MM.1S (cell line): ENCODE results near the gene TNIP1.

Experiments used
- DNase-seq: peaks from one replicate; pipeline ENCODE4 v3.0.0-alpha.2; 2015
- H2AFZ ChIP-seq: fragments of 300-600 bp; sonication (generic); 2 replicates; pipeline ENCODE4 v1.6.0; 2016; ENCODE audit warnings: antibody characterized with exemption, low read length
- H3F3A ChIP-seq: fragments of 300-600 bp; sonication (generic); 2 replicates; pipeline ENCODE4 v1.6.1; 2016; ENCODE audit warnings: mild to moderate bottlenecking, antibody characterized with exemption, low read length, moderate library complexity, mixed read lengths; ENCODE audit not compliant: insufficient read depth
- H3K27ac ChIP-seq: fragments of 300-600 bp; sonication (generic); 2 replicates; pipeline ENCODE4 v1.5.1; 2016; ENCODE audit warnings: mild to moderate bottlenecking, low read length
- H3K27me3 ChIP-seq: fragments of 300-600 bp; sonication (generic); replicated peaks from 2 replicates; pipeline ENCODE4 v1.6.0; 2016; ENCODE audit warnings: low read length; ENCODE audit not compliant: insufficient read depth
- H3K36me3 ChIP-seq: fragments of 300-600 bp; sonication (generic); replicated peaks from 2 replicates; pipeline ENCODE4 v1.6.1; 2016; ENCODE audit warnings: mild to moderate bottlenecking, low read length, mixed read lengths; ENCODE audit not compliant: insufficient read depth
- H3K4me1 ChIP-seq: fragments of 300-600 bp; sonication (generic); 2 replicates; pipeline ENCODE4 v1.6.1; 2016; ENCODE audit warnings: low read length, mixed read lengths
- H3K4me2 ChIP-seq: fragments of 300-600 bp; sonication (generic); 2 replicates; pipeline ENCODE4 v1.6.0; 2016; ENCODE audit warnings: low read depth, low read length
- H3K4me3 ChIP-seq: fragments of 300-600 bp; sonication (generic); 2 replicates; pipeline ENCODE4 v1.5.1; 2016; ENCODE audit warnings: low read length, mixed read lengths
- H3K79me2 ChIP-seq: fragments of 300-600 bp; sonication (generic); 2 replicates; pipeline ENCODE4 v1.6.1; 2016; ENCODE audit warnings: mixed run types, low read length, mixed read lengths
- H3K9ac ChIP-seq: fragments of 300-600 bp; sonication (generic); 2 replicates; pipeline ENCODE4 v1.6.1; 2016; ENCODE audit warnings: low read length, mixed read lengths
- H3K9me2 ChIP-seq: fragments of 300-600 bp; sonication (generic); replicated peaks from 2 replicates; pipeline ENCODE4 v1.6.1; 2016; ENCODE audit warnings: mild to moderate bottlenecking, low read length, mixed read lengths; ENCODE audit not compliant: insufficient read depth
- H3K9me3 ChIP-seq: fragments of 300-600 bp; sonication (generic); replicated peaks from 2 replicates; pipeline ENCODE4 v1.6.1; 2016; ENCODE audit warnings: mild to moderate bottlenecking, low read length, mixed read lengths; ENCODE audit not compliant: insufficient read depth
- H4K20me1 ChIP-seq: fragments of 300-600 bp; sonication (generic); 2 replicates; pipeline ENCODE4 v1.6.1; 2016; ENCODE audit warnings: mild to moderate bottlenecking, low read length, moderate library complexity, mixed read lengths; ENCODE audit not compliant: insufficient read depth
- EZH2 ChIP-seq: fragments of 300-600 bp; sonication (generic); optimal IDR thresholded peaks from 2 replicates; pipeline ENCODE3; 2017; ENCODE audit warnings: low read depth, mild to moderate bottlenecking, antibody characterized with exemption, low read length, mixed read lengths
- EZH2phosphoT487 ChIP-seq: fragments of 300-600 bp; sonication (generic); IDR thresholded peaks from 2 replicates; pipeline ENCODE4 v1.6.1; 2018; ENCODE audit warnings: antibody characterized with exemption, low read length
- TF ChIP-seq, protein P1 (sequence below): fragments of 300-600 bp; sonication (generic); IDR thresholded peaks from 2 replicates; pipeline ENCODE4 v1.5.1; 2016; ENCODE audit warnings: antibody characterized with exemption, low read length, mixed read lengths

Gene TNIP1

DNA sequence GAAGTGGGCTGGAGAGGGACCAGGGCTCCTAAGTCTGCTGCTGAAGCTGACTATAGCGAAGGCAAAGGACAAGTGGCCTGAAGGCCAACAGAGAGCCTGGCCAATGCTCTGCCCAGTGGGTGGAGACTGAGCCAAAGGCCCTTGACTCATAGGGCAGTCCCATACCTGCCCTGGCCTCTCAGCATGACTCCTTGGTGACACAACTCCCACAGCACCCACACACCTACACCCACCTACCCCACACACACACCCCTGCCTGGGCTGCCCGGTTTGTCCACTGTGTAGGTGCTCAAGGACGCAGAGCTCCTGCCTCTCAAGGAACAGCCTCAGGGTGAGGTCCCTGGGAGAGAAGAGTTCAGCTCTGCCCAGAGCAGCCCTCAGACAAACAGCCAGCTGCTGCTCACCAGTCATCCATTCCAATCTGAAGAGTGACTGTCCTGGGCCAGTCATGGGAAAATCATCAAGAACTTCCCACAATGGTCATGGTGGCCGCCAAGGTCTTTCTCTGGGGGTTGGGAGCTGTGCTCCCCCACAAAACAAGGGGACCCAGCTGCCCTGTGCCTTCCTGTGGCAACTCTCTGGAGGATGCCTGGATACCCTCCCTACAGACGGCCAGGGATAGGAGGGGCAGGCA is 5.0 kb downstream of the TNIP1 start:
- 0 out of 2 replicates have a peak, but pooled peaks cover 12% of the 10 kb centered on the region for H4K20me1 ChIP-seq
- no peak overlapping the region for H3K4me2 ChIP-seq
- no peak for TF ChIP-seq EZH2
- TF ChIP-seq, protein P1, sequence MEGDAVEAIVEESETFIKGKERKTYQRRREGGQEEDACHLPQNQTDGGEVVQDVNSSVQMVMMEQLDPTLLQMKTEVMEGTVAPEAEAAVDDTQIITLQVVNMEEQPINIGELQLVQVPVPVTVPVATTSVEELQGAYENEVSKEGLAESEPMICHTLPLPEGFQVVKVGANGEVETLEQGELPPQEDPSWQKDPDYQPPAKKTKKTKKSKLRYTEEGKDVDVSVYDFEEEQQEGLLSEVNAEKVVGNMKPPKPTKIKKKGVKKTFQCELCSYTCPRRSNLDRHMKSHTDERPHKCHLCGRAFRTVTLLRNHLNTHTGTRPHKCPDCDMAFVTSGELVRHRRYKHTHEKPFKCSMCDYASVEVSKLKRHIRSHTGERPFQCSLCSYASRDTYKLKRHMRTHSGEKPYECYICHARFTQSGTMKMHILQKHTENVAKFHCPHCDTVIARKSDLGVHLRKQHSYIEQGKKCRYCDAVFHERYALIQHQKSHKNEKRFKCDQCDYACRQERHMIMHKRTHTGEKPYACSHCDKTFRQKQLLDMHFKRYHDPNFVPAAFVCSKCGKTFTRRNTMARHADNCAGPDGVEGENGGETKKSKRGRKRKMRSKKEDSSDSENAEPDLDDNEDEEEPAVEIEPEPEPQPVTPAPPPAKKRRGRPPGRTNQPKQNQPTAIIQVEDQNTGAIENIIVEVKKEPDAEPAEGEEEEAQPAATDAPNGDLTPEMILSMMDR, result no peak
- no peak for TF ChIP-seq EZH2phosphoT487
- DNase-seq, result no peak
- H3K4me1 ChIP-seq, result peaks cover 7% of the 10 kb centered on the region
- no peak overlapping the region for H3K27ac ChIP-seq
- H2AFZ ChIP-seq, result no peak overlapping the region
- peaks cover 8% of the 10 kb centered on the region for H3F3A ChIP-seq
- H3K4me3 ChIP-seq, result no peak overlapping the region
- no peaks in the 10 kb centered on the region for H3K9me2 ChIP-seq
- no peaks in the 10 kb centered on the region for H3K9me3 ChIP-seq
- H3K36me3 ChIP-seq, result no peaks in the 10 kb centered on the region
- H3K79me2 ChIP-seq, result peaks cover 100% of the 10 kb centered on the region
- H3K9ac ChIP-seq, result no peak overlapping the region
- H3K27me3 ChIP-seq, result no peaks in the 10 kb centered on the region

DNA sequence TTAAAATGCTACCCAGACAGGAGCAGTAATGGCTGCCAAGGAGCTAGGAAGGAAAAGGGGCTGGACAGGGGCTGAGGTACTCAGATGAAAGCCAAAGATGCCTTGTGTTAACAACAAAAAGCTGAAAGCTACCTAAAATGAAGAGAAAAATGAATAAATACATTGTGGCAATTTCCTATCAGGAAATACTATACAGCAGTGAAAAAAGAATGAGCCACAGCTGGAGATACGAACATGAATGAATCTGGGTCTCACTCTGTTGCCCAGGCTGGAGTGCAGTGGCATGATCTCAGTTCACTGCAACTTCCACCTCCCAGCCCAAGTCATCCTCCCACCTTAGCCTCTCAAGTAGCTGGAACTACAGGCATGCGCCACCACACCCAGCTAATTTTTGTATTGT is 6.3 kb downstream of the TNIP1 start:
- Histone ChIP-seq H3K4me2 (no peak overlapping the region), H3K9ac (no peak overlapping the region), H3K4me1 (peaks cover under 1% of the 10 kb centered on the region), H3K9me3 (no peaks in the 10 kb centered on the region), H3K27ac (no peak overlapping the region), H3K4me3 (no peak overlapping the region), H3K79me2 (peaks cover 100% of the 10 kb centered on the region), H3K27me3 (no peaks in the 10 kb centered on the region), H3F3A (no peaks in the 10 kb centered on the region), H3K36me3 (no peaks in the 10 kb centered on the region), H4K20me1 (peaks cover 16% of the 10 kb centered on the region; the same call in 1 of the 2 replicates), H3K9me2 (no peaks in the 10 kb centered on the region), H2AFZ (no peak overlapping the region)
- DNase-seq, result no peak
- TF ChIP-seq, protein P1, result no peak
- TF ChIP-seq EZH2phosphoT487 (no peak), EZH2 (no peak)

DNA sequence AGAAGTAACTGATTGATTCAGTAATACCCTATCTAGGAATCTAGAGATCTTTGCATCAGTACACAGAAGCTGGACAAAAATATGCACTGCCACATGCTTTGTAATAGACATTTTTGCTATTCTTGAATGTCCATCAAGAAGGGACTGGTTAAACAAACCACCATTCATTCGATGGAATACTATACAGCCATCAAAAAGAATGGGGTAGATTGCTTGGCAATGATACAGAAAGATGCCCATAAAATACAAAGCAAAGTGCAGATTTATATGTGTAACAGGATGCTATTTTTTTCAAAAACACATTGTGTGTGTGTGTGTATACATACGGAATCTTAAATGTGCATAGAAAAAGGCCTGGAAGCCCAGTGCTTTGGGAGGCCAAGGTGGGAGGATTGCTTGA is 7.6 kb downstream of the TNIP1 start:
- Histone ChIP-seq H3K79me2 (peaks cover 100% of the 10 kb centered on the region), H4K20me1 (peaks cover 16% of the 10 kb centered on the region; the same call in 1 of the 2 replicates), H3K4me3 (no peak overlapping the region), H3K9ac (no peak overlapping the region), H3K27me3 (no peaks in the 10 kb centered on the region), H3K4me1 (no peaks in the 10 kb centered on the region), H3K9me3 (no peaks in the 10 kb centered on the region), H3K27ac (no peak overlapping the region), H3K4me2 (no peak overlapping the region), H3F3A (no peaks in the 10 kb centered on the region), H3K36me3 (no peaks in the 10 kb centered on the region; the same call in 1 of the 2 replicates), H2AFZ (no peak overlapping the region), H3K9me2 (no peaks in the 10 kb centered on the region)
- TF ChIP-seq EZH2phosphoT487, result no peak
- TF ChIP-seq EZH2, result no peak
- TF ChIP-seq, protein P1, result no peak
- DNase-seq, result no peak
